H1 (cell line): Measurements from ENCODE around the gene DGCR8. TPM values are rescaled to one million over a fixed set of nuclear protein-coding genes. Genes with fewer than 3 reads are reported as not detected.

Experiments used
- TAF1 ChIP-seq: IDR thresholded peaks from 2 replicates; pipeline ENCODE4 v1.6.1; 2011; ENCODE audit warnings: mild to moderate bottlenecking, low read depth, low read length
- polyA plus RNA-seq, 7 experiments: library from polyadenylated mRNA; depleted of rRNA in 3 of 7; stranded (reverse) in 5 of 7; unstranded in 2 of 7; fragments of >200 nt in 5 of 7; fragments of 200-250 nt in 2 of 7; gene quantifications; 1 replicate in 5 of 7; 2 replicates in 1 of 7; 4 replicates in 1 of 7; pipeline versions ENCODE4 v1.2.1 to v1.2.3, GENCODE V29; 2011 to 2013; ENCODE audit warnings: missing spikeins in 2 of 7, mixed read lengths in 2 of 7
- total RNA-seq: library from RNA; stranded (reverse); fragmentation: NEBNext Ultra II Directional; extraction: Animal tissue kit (Norgen Biotek cat#: 25700); gene quantifications from 2 replicates; pipeline ENCODE4 v1.2.1, GENCODE V29; 2021
- TF ChIP-seq, protein P1 (sequence below): IDR thresholded peaks from 2 replicates; pipeline ENCODE4 v1.6.1; 2012; ENCODE audit warnings: low read length, inconsistent platforms

DGCR8 gene
- total and polyA plus RNA-seq, 2 of the 8 experiments (the other 6 are each of a cell fraction or from before 2014, with no cell fraction given) = 23.7 to 43.7 TPM

DNA sequence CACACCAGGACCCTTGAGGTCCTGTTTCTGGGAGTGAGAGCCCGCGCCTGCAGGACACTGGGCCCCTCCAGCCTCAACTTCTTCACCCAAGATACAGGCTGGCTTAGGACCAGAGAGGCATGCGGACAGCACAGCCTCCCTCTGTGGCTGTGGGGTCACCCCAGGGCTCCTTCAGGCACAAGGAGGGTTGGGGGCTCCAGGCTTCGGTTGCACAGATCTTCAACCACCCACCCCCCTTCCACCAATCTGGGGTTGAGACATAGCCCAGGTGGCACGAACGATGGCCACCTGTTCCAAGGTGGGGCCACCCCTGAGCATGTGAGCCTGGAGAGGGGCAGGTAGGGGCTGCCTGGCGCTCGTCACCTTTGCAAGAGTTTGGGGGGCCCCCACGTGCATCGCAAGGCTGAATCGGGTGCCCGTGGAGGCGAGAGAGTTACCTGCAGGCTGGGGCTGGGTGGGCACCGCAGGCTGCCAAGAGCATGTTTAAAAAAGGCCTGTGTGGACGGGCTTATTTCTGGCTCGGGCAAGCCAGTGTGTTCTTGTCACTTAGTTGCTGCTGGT lies 52.7 kb downstream of the DGCR8 start (continued):
- TF ChIP-seq, protein P1, sequence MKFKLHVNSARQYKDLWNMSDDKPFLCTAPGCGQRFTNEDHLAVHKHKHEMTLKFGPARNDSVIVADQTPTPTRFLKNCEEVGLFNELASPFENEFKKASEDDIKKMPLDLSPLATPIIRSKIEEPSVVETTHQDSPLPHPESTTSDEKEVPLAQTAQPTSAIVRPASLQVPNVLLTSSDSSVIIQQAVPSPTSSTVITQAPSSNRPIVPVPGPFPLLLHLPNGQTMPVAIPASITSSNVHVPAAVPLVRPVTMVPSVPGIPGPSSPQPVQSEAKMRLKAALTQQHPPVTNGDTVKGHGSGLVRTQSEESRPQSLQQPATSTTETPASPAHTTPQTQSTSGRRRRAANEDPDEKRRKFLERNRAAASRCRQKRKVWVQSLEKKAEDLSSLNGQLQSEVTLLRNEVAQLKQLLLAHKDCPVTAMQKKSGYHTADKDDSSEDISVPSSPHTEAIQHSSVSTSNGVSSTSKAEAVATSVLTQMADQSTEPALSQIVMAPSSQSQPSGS = no peak
- no peak for TF ChIP-seq TAF1
- TF ChIP-seq, all 59 proteins: peak for 0
